ENCODE data around the gene RBM7.

The RBM7 gene, protein sequence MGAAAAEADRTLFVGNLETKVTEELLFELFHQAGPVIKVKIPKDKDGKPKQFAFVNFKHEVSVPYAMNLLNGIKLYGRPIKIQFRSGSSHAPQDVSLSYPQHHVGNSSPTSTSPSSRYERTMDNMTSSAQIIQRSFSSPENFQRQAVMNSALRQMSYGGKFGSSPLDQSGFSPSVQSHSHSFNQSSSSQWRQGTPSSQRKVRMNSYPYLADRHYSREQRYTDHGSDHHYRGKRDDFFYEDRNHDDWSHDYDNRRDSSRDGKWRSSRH

DNA sequence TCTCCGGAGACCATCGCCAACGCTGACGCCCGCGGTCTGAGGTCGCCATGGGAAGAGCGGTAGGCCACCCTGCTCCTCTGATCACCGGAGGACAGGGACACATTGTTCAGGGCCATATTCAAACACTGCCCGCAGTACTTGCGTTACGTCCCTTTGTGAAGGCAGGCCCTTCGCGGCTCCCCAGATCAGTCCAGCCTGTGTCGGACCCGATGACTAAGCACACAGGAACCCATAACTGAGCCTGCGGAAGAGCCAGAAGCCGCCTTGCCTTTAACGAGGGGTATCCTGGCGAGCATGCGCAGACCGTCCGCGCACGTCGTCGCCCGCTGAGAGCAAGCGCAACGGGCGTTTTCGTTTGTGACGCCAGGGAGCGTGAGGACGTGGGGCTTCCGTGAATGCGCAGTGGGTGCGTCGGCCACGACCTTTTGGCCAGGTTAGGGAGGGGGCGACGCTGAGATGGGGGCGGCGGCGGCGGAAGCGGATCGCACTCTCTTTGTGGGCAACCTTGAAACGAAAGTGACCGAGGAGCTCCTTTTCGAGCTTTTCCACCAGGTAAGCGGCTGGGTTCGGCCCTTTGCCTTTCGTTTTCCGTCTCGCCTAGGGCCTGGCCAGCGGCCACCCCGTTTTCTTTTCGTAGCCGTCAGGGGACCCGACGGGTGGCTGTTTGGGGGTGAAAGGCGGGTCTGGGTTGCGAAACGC lies at the start of gene RBM7, which contains the start of gene C11orf71:
TSS of gene RBM7 (plus strand) at position 451 of the 699 bp plus-strand sequence. CDS start at position 457, 6 bp downstream.
TSS of gene C11orf71 (minus strand) at position 296 of the 699 bp plus-strand sequence. CDS start at position 116, 180 bp downstream.
- DNase-seq, result peak; percentile 96

DNA sequence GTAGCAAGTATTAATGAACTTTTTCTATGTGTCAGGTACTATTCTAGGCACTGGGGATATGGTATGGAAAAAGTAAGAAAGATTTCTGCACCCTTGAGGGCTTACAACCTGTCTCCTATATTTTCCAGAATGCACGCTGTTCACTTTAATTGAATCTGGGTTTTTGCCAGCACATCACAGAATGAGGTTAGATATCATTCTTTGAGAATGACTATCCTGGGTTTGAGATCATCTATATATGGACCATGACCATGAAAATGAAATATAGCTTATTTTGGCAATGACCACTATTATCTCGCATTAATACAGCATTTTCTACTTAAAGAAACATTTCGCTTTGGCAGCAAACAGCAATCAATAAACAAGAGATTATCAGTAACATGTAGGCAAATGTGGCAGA lies 47.0 kb upstream of the RBM7 start:
- no peak for DNase-seq

DNA sequence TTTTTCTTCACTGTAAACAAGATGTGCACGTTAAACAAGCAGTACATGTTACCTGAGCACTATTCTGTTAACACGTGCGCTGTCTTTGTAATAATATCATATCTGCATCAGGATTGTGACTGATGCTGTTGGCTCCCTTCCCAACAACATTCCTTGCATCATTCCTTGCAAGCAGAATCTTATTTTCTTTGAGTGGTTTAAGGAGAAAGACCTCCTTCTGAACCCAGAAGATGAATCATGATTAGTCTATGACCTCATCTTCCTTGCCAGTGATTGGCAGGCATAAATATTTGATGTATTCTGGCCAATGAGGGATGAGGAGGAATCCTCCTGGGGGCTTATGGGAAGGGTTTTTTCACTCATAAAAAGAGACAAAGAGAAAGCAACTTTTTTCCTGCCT lies 46.4 kb upstream of the RBM7 start:
- DNase-seq, result no peak

DNA sequence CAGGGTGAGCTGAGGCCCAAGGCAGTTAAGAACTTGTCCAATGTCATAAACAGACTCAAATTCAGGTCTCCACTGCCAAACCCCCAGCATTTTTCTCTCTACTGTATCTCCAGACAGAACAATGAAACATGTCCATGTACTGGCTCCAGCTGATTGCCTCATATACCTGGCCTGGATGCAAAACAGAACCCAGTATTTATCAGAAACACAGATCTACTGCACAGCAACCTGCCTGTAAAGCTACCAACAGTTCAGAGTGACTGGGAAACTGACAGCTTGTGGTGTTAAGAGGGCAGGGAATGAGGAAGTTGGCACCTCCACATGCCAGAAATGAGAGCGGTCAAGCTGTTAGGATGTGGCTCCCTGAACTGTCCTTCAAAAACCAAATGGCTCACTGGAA lies 41.8 kb upstream of the RBM7 start:
- no peak for DNase-seq

DNA sequence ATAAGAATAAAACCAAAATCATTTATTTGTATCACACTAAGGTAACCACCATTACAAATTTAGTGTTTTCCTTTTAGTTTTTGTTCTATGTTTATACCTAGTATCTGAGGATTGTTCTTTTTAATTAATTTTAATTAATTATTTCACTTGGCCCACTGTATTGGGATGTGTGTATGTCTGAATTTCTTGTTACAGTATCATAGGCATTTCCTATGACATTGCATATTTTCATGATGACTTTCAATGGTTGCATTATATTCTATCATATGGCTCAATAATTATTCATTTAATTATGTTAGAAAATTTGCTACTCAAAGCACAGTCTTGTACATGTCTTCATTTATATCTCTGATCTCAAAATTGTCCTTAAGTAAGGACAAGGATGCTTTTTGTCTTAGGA lies 41.1 kb upstream of the RBM7 start:
- no peak for DNase-seq

DNA sequence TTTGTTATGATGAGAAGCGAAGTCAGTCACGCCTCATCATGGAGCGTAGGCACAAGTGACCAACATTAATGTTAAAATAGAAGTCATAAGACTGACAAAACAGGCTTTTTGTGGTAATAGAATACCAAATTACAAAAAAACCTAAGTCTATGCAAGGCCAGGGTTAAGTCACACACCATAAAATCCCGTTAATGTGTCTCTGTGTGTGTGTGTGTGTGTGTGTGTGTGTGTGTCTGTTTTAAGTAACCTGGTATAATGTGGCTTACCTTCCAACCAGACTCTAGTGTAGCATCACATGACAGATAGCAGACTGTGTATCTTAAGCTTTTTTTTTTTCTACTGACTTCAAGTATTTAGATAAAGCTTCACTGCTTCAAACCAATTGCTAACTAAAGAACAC lies 38.1 kb upstream of the RBM7 start:
- no peak for DNase-seq

DNA sequence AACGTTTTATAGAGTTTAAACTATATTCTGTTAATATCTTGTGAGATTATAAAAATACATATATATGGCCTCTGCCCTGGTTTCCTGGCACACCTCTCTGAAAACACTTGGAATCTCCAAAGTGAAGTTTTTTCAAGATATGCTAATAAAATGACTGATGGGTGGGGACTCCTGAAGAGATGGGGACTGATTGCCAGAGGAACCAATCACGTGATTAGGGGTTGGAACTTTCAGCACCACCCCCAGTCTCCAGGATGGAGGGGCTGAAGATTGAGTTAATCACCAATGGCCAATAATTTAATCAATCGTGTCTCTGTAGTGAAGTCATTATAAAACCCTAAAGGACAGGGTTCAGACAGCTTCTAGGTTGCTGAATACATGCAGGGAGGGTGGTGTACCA lies 37.5 kb upstream of the RBM7 start:
- no peak for DNase-seq

DNA sequence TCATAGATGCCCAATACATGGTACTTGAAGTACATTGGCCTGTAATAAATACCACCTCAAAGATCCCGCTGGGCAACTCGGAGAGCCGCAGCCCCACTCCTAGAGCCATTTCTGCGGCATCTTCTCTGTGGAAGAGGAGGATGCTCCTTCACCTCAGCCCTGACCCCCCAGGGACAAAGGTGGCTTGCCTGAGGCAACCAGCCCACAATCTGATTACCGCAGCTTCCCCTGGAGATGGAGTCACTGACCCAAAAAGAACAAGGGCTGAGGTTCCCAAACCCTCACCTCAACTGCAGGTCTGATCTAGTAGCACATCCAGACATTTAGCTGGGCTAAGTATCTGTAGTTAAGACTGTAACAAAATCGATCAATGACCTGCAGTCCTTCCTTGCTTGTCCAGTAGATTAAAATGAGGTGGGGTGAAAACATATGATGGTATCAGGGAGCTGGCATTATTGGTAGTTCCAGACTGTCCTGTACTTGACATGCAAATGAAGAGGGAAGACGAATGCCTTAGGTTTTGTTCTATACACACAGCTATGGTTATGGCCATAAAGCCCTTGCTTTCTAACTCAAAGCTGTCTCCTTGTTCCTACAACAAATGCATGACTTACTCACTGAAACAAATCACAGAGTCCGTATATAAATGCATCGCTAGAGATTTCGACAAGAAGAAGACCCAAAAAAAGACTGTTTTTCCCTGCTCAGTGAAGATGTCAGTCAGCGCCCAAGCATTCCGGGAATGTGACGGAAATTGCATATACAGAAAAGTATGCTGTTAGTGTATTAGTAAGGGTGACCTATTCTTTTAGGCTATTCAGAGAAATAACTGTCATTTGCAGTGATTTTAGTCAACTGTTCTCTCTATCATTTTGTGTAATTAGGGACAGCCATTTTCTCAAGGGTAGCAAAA lies 33.9 kb upstream of the RBM7 start:
- no peak for DNase-seq

DNA sequence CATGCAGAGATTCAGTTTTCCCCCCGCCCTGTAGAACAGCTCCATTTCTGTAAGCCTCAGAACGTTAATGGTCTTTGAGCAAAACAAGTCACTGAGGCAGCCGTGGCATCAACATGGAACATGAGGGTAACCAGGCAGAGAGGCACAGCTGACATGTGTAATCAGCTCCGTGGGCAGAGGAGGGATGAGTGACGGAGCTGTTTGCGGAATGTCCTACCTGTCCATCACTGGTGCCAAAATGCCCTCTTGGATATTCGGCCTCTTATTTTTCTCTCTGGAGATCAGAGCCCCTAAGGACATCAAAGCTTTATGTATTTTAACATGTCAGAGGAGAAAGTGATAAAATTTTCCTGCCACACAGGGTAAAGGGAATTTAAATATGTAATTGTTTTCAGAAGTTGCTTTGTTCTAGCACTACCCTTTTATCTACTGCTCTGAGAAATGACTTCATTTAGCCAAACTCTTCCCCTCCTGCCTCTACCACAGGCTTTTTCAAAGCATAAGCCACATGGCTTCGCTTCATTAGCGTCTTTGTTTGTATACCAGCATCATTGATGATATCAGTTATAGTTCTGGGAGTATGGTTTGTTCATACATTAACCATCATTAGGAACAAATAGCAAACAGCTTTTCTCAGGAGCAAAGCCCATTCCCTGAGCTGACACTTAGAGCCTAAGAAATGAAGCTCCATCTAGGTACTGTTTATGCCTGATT lies 33.1 kb upstream of the RBM7 start:
- DNase-seq, result no peak

DNA sequence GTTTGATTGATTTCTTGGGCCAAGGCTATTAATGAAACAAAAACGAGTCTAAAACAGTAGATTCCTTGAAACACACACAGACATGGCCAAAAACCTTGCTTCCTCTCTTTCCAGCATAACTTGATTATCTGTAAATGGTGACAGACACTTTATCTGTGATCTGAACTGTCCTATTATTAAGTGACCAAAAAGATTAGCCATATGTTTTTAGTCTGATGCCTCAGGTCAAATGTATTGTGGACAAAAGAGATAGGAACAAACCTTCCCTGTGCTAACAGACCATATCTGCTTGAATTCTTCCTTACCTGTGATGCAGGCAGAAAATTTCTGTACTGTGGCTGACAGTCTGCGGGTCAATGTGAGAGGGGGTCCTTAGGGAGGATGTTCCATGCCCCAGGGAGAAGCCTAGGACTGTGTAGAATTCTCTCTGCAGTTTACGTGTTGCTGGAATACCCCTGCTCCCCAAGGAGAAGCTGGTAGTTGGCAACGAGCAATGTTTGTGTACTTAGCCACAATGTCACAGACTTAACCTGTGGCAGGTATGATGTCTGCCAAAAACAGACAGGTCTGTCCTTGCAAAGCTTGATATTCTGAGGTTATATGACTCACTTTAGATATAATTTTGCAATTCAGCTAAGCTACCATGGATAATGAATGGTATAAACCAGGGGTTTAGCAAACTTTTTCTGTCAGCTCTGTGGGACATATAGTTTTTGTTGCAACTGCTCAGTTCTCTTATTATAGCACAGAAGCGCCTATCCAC lies 31.4 kb upstream of the RBM7 start:
- DNase-seq, result no peak

DNA sequence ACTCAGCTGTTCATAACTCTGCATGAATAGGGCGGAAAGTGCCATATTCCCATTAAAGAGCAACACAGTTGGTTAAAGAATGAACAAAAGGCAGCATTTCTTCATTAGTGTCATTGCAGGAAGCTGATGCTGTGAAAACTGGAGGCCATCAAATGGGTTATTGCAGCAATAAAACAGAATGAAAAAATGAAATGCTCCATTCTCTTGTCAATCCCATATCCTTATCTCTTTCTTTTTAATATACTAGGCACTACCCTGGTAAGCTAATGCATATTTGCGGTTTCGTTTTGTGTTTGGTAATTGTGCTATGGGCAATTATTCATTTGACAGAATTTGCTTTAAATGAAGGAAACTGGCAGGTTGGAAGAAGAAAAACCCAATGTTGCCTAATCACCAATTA lies 25.4 kb upstream of the RBM7 start:
- no peak for DNase-seq

DNA sequence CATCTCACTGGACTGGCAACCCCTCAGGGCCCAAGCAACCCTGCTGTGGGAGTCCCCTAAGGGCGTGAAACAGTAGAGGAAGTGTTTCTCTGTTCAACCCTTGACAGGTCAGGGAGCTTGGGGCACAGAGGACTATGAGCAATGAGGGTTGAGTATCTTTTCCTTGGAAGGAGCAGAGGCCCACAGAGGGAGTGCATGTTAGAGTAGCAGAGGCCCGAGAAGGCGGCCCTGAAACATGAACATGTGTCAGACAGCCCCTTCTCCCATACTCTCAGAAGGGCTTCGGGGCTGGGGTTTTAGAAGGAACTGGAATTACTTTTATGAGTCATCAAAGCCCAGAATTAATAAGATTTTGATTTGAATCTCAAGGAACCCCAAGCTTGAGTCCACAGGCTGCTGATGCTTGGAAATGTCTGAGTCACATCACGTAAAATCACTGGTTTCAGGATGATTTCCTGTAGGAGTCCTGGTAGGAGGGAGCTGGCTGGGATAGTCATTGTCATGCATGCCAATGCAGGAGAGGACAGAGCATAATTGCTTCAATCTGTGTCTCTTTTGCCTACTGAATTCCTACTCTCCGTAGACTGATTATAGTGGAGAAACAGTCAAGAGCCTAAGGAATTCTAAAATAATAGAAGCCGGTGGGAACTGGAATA lies 22.7 kb upstream of the RBM7 start:
- no peak for DNase-seq

DNA sequence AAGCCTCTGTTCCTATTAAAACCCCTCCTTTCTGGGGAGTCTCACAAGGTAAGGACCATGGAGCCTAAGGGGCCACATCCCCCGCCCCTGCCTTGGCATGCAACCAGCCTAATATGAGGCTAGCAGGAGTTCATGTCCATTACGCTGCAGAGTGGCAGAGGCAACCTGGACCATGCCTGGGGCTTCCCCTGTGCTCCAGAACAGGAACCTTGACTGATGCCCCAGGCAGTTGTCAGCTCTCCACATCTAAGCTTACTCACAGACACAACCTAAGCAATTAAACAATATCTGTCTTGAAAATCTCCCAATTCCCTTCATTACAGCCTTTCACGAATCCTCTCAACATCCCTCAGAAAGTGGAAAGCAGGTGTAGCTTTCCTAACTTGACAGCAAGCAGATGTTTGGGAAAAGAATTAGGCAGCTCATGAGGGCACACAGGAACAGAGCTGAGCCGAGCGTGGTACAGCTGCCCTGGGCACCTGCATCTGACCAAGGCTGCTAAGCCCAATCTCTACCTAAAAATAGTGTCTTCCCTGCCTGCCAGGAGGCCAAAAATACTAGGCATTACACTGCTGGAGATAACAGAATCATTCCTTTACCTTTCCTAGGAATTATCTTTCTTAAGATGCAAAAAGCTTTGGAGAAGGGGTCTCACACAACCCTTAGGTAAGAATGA lies 20.9 kb upstream of the RBM7 start:
- DNase-seq, result no peak

DNA sequence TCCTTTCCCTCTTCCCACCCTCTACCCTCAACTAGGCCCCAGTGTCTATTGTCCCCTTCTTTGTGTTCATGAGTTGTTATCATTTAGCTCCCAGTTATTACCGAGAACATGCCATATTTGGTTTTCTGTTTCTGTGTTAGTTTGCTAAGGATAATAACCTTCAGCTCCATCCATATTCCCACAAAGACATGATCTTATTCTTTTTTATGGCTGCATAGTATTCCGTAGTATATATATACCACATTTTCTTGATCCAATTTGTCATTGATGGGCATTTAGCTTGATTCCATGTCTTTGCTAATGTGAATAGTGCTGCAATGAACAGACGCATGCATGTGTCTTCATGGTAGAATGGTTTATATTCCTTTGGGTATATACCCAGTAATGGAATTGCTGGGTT lies 18.0 kb upstream of the RBM7 start:
- DNase-seq, result no peak

DNA sequence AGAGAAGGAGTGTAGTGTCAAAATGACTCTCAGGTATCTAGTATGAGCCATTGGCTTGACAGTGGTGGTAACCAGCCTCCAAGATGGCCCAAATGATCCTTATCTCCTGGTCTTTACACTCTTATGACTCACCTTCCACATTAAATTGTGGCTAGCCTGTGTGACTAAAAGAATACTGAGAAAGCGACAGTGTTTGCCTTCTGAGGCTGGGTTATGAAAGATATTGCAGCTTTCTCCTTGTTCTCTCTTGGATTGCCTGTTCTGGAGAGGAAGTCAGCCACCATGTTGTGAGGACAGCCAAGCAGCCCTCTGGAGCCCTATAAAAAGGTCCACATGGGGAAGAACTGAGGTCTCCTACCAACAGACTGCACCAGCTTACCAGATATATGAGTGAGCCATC lies 16.0 kb upstream of the RBM7 start:
- no peak for DNase-seq

DNA sequence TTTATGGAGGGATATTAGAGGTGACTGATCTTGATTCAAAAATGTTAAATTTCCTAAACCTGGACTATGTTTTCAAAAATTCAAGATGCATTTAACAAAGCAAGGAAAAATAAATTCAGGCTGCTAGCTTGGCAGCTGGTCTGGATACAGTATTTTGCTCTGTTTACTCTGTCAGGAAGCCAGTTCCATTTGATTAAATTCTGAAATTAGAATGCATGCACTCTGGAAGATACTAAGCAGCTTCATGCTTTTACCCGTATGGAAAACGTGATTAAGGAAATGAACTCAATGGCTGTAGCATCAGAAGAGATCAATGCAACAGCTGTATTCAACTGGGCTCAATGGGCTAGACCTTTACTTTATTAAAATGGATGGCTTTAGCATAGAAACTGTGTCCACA lies 14.3 kb upstream of the RBM7 start:
- no peak for DNase-seq

DNA sequence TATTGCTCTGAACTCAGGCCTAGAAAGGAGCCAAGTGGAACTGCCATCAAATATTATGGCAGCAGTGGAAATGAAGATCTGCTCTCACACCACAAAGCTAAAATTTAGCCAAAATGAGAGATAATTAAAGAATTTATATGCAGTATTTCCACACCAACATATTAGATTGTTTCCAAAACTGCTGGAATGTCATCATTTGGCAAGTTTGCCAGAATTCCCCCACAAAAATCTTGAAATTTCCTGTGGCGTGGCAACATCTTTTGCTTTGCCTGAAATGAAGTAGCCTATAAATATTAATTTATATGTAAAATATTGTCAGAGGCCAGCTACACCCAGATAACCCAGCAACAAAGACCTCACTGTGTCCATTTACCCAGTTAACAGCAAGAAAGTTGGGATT lies 13.9 kb upstream of the RBM7 start:
- DNase-seq, result no peak

DNA sequence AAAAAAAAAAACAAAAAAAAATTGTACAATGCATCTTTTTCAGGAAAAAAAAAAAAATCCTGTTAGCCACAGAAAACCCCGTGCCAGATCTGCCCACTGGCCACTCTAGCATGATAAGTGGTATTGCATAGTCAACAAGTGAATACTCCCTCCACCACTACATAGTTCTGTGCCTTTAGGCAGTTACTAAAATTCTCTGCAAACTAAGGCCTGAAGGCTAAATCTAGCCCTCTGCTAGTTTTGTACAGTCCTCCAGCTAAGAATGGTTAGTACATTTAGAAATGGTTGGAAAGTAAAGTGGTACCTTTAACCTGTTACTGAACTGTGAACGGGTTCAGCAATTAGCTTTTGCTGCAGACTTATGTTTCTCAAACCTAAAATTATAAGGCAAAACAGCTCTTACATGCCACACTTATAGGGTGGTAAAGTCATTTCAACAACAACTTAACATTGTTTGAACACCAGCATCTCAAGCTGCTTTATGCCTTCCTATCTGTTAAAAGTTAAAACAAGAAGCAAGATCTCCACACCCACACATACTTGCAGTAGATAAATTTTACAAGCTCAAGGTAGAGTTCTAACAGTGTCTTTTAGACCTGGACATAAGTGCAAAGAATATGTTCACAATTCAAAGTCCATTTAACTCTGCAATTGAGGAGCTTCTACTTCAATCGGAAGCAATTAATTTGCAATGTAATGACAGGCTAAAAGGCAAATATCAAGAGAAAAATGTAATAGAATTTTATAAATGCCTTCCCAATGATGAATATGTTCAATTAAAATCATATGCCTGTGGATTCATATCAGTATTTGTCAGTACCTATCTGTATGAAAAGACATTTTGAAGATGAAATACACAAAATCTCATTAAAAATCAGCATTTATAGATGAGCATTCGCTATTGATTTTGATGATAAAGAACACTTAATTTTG lies 7.5 kb upstream of the RBM7 start:
- no peak for DNase-seq

DNA sequence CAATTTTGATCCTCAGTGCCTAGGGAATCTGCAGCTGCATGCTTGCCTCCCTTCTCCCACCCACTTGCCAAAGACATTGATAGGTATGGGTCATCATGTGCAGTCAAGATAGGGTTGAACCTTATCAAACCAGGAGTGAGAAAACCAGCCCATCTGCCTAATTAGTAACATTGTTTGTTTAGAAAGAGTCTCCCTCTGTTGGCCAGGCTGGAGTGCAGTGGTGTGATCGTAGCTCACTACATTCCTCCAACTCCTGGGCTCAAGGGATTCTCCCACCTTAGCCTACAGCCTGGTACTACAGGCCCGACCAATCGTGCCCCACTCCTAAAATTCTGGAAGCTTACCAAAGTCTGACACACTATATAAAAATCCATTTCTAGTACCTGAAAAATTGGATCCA lies 4.7 kb upstream of the RBM7 start:
- DNase-seq, result no peak

DNA sequence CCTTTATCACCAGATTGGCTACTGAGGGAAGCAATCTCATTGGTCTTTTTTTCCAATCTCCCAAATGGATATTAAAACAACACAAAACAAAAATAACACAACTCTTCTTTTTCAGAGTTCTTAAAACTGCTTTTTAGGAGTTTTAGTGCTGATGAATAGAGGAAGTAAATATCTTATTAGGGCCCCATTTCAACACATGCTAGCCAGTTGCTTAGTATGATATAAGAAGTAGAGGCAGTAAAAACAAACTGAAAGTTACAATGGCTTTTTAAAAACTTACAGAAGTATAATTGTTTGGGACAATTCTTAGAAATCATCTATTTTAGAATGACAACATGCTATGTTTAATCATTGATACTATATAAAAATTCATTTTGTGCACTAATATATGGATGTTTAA lies 3.5 kb upstream of the RBM7 start:
- no peak for DNase-seq
